ENCODE results near the gene IDH3G.

The IDH3G gene

DNA sequence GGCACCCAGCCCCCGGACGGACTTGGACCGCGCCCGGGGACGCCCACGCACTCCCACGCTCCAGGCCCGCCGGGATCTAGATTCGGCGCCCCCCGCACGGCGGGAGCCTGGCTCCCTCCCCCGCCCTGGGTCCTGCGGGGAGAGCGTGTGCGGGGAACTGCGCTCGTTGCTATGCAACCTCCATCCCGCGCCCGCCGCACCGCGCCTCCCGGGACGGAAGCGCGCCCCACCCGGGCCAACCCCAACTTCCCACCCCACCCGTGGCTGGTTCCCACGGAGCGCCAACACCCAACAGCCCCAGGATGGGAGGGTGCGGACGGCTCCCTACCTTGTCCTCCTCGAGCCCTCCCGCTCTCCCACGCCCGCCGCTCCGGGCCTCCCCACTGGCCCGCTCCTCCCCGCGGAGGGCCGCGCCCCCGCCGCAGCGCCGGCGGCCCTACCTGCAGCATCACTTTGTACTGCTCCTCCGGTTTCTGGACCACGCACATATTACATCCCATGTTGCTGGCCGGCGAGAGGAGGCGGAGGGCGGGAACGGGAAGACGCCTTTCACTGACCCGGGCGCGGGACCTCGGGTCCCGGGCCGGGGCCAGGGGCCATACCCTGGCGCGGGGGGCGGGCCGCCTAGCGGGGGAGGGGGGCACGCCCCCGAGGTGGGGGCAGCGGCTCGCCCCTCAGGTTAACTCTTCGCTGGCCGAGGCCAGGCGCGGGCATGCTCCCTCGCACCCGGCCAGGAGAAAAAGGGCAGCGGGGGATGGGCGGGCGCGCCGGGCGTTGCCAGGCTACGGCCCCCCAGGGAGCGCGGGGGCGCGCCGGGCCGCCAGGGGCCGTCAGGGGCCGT is 35.8 kb upstream of the IDH3G start, which contains the start of gene PDZD4:
Gene PDZD4 (minus strand): TSS at position 746 of the 841 bp plus-strand sequence. CDS start 246 bp downstream, at position 500.
- TF ChIP-seq, protein P1, sequence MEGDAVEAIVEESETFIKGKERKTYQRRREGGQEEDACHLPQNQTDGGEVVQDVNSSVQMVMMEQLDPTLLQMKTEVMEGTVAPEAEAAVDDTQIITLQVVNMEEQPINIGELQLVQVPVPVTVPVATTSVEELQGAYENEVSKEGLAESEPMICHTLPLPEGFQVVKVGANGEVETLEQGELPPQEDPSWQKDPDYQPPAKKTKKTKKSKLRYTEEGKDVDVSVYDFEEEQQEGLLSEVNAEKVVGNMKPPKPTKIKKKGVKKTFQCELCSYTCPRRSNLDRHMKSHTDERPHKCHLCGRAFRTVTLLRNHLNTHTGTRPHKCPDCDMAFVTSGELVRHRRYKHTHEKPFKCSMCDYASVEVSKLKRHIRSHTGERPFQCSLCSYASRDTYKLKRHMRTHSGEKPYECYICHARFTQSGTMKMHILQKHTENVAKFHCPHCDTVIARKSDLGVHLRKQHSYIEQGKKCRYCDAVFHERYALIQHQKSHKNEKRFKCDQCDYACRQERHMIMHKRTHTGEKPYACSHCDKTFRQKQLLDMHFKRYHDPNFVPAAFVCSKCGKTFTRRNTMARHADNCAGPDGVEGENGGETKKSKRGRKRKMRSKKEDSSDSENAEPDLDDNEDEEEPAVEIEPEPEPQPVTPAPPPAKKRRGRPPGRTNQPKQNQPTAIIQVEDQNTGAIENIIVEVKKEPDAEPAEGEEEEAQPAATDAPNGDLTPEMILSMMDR (IDR thresholded peaks at IDR 0.05; ENCODE audit: control extremely low read depth, extremely low read depth, low read depth, missing control alignments) = no peak
- ChIA-PET POLR2A (no interaction called here), CTCF (no interaction called here)
- peak; percentile 15 for DNase-seq (ENCODE audit: extremely low spot score)

DNA sequence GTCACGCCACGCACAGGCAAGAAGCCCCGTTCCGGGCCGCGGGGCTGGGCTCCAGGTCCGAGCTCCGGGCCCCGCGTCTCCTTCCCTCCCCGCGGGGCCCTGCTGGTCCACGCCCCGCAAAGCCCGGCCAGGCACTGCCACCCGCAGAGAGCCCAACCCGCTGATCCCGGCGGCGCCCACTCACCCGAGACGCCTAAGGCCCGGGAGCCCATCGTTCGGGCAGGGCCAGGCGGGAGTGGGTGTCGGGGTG is 35.3 kb upstream of the IDH3G start:
- TF ChIP-seq, protein P1 (IDR thresholded peaks at IDR 0.05; ENCODE audit: control extremely low read depth, extremely low read depth, low read depth, missing control alignments) = no peak
- ChIA-PET CTCF (no interaction called here), POLR2A (no interaction called here)
- DNase-seq (ENCODE audit: extremely low spot score) = no peak

DNA sequence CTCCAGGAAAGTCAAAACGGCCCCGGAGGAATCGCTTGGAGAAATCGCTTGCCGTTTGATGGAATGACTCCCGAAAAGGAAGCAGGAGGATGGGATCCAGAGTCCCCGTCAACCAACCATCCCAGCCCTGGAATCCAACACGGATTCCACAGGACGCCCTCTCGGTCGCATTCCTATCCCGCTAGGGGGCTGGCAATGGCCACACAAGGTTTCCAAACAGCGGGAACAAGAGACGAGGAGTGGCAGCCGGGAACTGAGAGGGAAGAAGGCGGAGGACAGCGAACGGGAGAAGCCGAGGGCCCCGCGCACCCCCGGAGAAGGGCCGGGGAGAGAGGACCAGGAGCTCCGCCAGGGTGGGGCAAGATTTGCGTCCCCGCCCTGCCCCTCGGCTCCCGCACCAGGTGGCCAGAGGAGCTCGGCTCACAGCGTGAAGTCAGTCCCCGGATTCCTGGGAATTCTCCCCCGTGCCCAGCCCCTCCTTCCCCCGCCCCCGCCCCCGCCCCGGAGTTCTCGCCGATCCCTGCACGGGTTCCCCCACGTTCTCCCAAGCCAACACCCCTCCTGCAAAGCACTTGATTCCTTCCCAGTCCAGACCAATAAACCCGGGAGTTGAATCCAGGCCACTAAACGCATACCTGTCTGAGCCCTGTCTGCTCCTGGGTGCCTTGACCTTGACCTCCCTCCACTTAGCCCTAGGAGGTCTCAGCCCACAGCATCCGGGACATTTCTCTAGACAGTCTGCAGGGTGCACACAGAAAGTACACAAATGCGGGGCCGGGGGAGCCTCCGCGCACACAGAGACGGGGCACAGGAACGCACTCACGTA is 34.8 kb upstream of the IDH3G start:
- CTCF ChIA-PET = no interaction called here
- peak; percentile 14 for DNase-seq (ENCODE audit: extremely low spot score)
- POLR2A ChIA-PET = no interaction called here
- TF ChIP-seq, protein P1 (IDR thresholded peaks at IDR 0.05; ENCODE audit: control extremely low read depth, extremely low read depth, low read depth, missing control alignments) = no peak

DNA sequence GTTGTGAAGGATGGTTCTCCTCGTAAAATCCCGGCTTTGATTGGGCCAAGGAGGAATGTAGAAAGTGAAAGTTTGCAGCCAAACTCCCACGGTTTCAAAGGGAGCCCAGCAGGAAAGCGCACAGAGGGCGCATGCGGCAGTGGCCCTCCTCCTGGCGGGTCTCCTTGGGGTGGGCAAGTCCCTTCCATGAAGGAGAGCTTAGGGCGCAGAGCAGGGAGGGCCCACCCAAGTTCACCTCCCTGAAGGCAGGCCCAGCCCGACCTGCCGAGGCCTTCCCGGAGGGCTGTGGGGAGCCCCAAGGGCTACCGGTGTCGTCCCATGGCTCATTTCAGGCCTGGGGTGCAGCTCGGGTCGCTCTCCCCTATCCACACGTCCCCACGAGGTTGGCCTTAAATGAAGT is 34.1 kb upstream of the IDH3G start:
- CTCF ChIA-PET = no interaction called here
- POLR2A ChIA-PET = no interaction called here
- TF ChIP-seq, protein P1 (IDR thresholded peaks at IDR 0.05; ENCODE audit: control extremely low read depth, extremely low read depth, low read depth, missing control alignments) = no peak
- DNase-seq (ENCODE audit: extremely low spot score) = peak; percentile 15

DNA sequence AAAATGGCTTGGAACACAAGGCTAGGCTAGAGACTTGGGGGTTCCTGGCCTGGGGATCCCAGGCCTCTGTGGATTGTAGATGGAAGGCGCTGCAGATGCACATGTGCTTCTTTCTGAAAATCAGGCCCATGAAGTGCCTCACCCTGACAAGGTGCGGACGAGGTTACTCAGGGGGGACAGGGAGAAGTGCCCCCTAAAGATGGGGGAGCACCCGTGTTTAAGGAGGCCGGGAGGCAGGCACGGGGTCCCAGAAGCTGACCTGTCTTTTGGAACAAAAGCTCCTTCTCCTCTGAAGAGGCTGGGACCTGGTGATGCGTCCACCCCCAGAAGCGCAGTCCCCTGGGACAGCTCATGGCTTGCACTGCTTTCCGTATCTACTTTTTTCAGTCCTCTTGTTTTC is 33.7 kb upstream of the IDH3G start:
- TF ChIP-seq, protein P1 (IDR thresholded peaks at IDR 0.05; ENCODE audit: control extremely low read depth, extremely low read depth, low read depth, missing control alignments) = no peak
- DNase-seq (ENCODE audit: extremely low spot score) = no peak
- POLR2A ChIA-PET = no interaction called here
- CTCF ChIA-PET = no interaction called here

DNA sequence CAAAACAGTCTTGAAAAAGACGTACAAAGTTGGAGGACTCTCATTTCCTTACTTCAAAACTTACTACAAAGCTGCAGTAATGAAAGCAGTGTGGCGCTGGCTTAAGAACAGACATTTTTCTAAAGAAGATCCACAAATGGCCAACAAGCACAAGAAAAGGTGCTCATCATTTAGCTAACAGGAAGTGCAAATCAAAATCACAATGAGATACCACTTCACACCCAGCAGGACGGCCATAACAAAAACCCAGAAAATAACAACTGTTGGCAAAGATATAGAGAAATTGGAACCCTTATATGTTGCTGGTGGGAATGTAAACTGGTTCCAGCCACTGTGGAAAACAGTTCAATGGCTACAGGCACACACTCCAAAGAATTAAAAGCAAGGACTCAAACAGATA is 32.8 kb upstream of the IDH3G start:
- POLR2A ChIA-PET = no interaction called here
- CTCF ChIA-PET = no interaction called here
- no peak for DNase-seq (ENCODE audit: extremely low spot score)
- TF ChIP-seq, protein P1 (IDR thresholded peaks at IDR 0.05; ENCODE audit: control extremely low read depth, extremely low read depth, low read depth, missing control alignments) = no peak
